Stimulated activated CD4-positive, alpha-beta T cell treated with anti-CD3 and anti-CD28 coated beads, TNF-alpha, amount 100 ng/mL, for 48 hours (primary cell): Measurements from ENCODE around the gene NOTUM.

Experiments
- DNase-seq, 3 donors: peaks; one replicate each; pipeline ENCODE4 v3.0.0-alpha.2; 2020; ENCODE audit warnings: low read depth in 3 of 3

The NOTUM gene

DNA sequence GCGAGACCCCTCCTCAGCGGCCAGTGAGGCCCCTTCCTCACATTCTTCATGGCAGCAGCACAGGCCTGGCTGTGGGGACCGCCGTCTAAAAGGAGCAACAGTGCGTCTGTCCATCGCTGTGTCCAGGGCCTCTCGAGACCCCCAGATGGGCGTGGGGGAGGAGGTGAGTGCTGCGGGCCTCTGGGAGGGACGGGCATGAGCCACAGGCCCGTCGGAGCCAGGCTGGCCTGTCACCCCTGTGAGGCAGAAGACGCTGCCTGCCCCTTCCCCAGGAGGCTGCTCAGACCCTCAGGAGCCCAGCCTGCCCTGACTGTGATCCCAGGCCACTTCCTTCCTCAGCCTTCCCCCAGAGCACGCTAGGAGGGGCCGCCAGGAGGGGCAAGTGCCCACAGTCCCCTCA lies 21.8 kb downstream of the NOTUM start:
- no peak for DNase-seq

- DNase-seq, result no peak
Measured at GRCh38 chr17:81935709-81936084, 25.3 kb downstream of the NOTUM start.

GRCh38 chr17:81934850-81935708 lies 25.9 kb downstream of the NOTUM start:
- no peak for DNase-seq

GRCh38 chr17:81934098-81934757 lies 26.8 kb downstream of the NOTUM start:
- no peak for DNase-seq

DNA sequence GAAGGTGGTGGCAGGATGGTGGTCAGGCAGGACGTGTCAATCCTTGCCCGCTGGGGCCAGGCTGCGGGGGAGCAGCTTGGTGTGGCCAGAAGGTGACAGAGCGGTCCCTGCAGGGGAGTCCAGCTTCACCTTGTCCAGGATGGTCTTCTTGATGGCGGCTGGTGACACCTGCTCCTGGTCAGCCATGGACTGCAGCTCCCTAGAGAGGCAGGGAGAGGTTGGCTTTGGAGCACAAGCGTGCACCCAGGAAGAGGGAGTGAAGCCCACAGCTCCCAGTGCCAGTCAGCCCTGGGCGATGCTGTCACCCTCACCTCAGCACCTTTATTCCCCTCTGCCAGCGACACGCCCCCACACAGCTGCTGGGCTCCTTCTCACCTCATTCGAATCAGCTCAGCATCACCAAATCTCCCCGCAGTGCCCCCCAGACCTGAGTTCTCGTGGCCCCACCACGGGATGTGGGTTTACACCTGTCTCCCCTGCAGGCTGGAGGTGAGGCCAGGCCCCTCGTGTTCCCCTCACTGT lies 27.7 kb downstream of the NOTUM start:
- DNase-seq, result no peak

GRCh38 chr17:81932333-81932983 lies 28.5 kb downstream of the NOTUM start:
- DNase-seq, result no peak

DNA sequence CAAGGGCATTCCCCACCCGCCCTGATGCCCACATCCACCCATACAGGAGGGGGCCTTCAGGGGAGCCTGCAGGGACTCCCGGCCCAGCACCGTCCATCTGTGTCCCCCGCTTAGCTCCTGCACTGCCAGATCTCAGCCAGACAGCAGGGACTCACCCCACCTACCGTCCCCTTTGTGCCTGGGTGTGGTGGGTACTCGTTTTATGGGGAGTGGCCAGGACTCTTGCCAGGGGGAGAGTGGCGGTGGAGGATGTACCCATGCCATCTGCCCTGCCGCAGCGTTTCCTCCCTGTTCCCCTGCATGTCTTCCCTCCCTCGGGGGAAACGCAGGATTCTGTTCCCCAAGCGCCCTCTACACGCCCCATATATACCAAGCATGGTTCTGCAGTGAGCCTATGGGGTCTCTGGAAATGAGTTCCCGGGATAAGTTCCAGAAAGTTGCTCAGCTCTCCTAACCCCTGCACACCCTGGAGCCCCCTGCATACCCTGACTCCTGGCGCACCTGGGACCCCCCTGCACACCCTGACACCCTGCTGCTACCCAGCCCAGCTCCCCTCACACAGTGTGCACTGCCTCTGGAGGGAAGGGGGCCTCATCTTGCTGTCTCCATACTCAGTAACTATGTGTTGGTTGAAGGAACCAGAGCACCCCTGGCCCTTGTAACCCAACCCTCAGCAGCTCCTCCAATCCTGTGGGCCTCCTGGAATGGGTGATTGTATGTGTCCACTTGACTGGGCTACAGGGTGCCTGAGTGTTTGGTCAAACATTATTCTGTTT lies 29.2 kb downstream of the NOTUM start:
- no peak for DNase-seq

DNA sequence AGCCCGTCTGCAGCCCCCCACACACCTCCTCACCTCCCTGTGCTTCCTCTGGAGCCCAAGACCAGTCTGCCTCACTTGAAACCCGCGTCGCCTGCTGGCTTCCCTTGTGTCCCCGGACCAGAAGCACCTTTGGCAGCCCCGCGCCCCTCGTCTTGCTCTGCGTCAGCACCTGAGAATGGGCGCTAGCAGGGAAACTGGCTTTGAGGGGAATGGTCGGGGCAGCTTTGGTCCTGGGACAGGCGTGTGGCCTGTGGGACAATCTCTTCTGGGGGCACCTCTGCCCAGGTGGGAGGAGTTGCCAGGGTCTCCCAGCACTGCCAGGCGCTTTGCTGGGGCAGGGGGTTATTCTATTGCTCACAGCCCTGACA lies 29.8 kb downstream of the NOTUM start:
- no peak for DNase-seq

- DNase-seq, result no peak
Measured at GRCh38 chr17:81930142-81931125, 30.6 kb downstream of the NOTUM start.

DNA sequence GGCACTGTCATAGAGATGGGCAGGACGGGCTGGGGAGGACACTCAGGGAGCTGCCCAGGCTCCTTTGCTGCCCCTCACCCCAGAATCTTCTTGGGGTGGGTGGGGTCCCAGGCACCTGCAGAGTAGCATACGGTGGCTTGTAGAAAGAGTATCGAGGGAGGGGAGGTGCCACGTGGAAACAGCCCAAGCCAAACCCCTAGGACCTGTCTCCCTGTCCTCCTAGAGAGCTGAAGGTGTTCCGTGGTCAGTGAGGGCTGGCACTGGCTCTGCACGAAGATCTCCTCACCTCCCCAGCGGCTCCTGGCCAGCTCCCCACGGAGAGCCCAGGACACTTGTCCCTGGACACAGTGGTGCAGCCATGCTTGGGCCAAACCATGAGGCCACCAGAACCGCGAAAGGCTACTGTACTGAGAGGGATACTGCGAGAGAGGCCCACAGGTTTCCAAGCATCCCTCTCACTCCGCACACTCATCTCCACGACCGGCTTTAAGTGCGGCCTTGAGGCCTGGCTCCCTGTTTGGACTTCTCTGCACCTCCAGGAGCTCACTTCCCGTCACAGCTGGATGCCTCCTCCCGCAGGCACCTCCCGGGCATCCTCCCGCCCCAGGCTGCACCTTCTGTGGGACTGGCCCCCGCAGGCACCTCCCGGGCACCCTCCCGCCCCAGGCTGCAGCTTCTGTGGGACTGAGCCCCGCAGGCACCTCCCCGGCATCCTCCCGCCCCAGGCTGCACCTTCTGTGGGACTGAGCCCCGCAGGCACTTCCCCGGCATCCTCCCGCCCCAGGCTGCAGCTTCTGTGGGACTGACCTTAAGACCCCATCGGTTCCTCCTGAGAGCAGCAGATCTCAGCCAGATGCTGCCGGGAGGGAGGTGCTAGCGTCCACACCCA lies 31.5 kb downstream of the NOTUM start:
- DNase-seq, result no peak

GRCh38 chr17:81928544-81929252 lies 32.3 kb downstream of the NOTUM start:
- no peak for DNase-seq

GRCh38 chr17:81927653-81928543 lies 33.1 kb downstream of the NOTUM start, which contains the start of gene MAFG:
MAFG (minus strand) TSS chr17:81927735; CDS start chr17:81923185, 4,550 bp downstream.
- peak; percentile 78 to 85 (median 79) for DNase-seq

DNA sequence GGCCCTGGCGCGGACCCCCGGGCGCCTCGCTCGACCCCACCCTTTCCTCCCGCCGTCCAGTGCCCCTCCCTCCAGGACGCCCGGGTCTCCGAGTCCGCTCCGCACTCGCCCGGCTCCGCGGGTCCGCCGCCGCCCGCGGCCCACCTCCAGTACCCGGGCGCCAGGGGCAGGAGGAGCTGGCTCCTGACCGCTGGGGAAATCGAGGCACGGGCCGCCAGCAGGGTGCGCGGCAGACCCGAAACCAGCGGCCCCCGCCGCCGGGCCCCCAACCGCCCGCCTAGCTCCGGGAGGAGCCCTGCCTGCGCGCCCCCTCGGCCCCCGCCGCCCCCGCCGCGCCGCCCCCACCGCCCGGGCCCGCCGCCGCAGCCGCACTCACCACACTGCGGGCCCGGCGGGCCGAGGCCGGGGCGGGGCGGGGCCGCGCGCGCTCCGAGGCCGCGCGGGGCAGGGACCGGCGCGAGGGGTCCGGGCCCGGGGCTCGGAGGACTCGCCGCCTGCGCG lies 33.8 kb downstream of the NOTUM start:
- DNase-seq, result no peak

DNA sequence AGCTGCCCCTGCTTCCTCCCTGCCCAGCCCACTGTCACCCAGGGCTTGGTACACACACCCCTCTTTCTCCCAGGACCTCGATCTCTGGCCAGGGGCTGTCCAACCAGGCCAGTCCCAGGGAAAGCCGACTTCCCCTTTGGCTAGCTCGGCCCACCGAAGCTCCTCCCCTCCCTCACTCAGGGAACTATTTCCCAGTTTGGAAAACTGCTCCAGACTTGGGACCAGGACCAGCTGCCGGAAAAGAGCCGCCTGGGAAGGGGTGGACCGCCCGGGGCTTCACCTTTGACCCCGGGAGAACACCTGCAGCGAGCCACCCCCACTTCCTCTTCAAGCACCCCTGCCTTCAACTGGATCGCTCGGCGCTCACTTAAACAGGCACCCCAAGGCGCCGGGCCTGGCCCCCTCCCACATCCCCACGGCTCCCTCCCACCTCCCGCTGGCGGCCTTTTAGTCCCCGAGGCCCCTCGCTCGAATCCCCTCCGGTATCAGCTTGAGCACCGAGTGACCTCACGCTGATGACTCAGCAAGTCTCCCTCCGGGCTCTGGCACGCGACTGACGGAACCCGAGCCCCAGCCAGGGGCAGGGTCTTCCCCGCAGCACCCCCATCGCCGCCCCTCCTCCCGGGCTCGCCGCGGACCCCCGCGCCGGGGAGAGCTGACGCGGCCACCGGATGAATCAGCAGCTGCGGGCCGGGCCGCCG lies 34.4 kb downstream of the NOTUM start:
- DNase-seq, result peak in 2 of 3 donors; percentile 54 to 62

DNA sequence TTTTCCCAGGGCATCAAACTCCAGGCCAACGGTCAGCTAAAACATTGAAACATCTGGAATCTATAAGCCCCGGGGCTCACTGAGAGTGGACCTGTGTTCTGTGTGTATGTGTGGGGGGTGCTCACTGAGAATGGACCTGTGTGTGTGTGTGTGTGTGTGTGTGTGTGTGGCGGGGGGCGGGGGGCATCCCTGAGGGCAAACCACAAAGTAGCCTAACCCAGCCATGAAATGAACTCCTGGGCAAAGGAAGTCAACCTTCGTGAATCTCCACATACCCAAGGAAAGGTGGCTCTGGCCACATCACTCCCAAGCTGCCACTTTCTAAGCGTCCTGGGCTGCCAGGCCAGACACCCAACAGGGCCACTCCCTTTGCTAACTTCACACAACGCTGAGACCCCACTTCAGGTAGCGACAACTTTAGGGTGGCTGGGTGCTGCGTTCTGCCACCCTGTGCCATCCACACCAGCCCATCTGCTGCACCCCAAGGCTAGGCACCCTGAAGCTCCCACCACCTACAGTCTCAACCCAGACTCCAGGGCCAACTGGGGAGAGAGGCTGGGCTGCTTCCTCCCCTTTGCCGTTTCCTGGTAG lies 35.0 kb downstream of the NOTUM start:
- DNase-seq, result no peak
